Activated effector memory CD4-positive, alpha-beta T cell treated with Interleukin-2 at 50 U/mL for 16 hours (primary cell): ENCODE measurements around the gene CLEC11A.
A peak's percentile ranks its signal among the peaks of the same experiment; 100 is the strongest.

Source experiments
- DNase-seq: peaks from one replicate; pipeline ENCODE4 v3.0.0-alpha.2; 2020

Gene CLEC11A

GRCh38 chr19:50723069-50723468, at the start of gene CLEC11A:
TSS of gene CLEC11A (plus strand) at chr19:50723364. CDS start at chr19:50723526, 162 bp downstream.
- DNase-seq = no peak

DNA sequence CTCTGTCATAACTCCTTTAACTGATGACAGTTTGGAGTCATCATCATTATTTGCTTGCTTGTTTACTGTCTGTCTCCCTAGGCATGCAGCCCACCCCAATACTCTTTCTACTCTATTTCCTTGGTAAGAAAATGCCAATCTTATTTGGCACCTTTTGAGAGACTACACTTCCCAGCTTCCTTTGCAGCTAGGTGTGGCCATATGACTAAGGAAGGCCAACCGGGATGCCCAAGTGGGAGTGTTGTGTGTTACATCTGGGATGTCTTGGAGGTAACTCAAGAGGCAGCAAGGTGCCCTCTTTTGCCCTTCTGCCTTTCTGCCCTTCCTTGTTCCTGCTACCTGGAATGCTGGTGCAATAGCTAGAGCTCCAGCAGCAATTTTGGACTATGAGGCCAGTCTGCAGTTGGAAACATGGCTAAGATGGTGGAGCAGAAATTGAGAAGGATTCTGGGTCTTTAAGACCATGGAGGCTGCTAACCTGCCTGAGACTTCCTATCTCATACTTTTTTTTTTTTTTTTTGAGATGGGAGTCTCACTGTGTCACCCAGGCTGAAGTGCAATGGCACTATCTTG, 46.5 kb upstream of the CLEC11A start:
- no peak for DNase-seq

- DNase-seq = no peak
Observed at GRCh38 chr19:50677636-50678035, 45.5 kb upstream of the CLEC11A start.

- DNase-seq = no peak
Observed at GRCh38 chr19:50678323-50678722, 44.8 kb upstream of the CLEC11A start.

- DNase-seq = peak; percentile 48
Observed at GRCh38 chr19:50679177-50680125, 43.7 kb upstream of the CLEC11A start.

- DNase-seq = no peak
Observed at GRCh38 chr19:50686310-50687032, 36.7 kb upstream of the CLEC11A start.

GRCh38 chr19:50688766-50689165, 34.4 kb upstream of the CLEC11A start:
- DNase-seq = no peak

DNA sequence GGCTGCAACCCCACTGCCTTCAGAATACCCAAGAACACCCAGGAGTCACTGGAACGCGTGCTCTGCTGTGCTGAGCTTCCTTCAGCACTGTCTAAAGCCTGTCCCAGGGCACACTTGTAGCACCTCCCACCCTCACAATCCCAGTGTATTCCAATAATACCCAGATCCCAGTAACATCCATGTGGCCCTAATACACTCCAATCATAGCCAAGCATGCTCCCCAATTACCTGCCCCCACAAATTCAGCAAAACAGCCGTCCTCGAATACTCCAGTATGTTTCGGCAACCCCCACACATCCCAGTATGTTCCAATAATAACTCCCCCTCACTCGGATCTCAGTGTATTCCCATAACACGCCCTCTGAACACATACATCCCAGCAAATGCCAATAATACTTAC, 32.7 kb upstream of the CLEC11A start:
- DNase-seq = no peak

GRCh38 chr19:50693064-50693975, 29.8 kb upstream of the CLEC11A start:
- DNase-seq = no peak

- DNase-seq = no peak
Observed at GRCh38 chr19:50694815-50695145, 28.4 kb upstream of the CLEC11A start.

- no peak for DNase-seq
Observed at GRCh38 chr19:50695251-50696093, 27.7 kb upstream of the CLEC11A start.

DNA sequence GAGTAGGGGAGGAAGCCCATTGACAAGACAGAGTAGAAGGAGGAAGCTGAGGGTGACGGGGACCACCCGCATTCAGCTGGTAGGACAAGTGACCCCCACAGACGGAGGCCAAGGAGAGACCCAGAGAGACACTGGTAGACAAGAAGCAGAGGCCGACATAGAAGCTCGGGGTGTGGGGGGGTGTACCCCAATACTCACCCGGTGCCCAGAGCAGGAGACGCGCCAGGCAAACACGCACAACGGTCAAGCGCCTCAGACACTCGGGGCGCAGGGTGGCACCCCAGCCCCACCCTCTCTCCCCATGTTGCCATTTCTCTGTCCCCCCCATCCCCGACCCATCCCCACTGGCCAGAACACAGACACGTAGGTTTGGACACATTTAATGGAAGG, 27.1 kb upstream of the CLEC11A start:
- no peak for DNase-seq

DNA sequence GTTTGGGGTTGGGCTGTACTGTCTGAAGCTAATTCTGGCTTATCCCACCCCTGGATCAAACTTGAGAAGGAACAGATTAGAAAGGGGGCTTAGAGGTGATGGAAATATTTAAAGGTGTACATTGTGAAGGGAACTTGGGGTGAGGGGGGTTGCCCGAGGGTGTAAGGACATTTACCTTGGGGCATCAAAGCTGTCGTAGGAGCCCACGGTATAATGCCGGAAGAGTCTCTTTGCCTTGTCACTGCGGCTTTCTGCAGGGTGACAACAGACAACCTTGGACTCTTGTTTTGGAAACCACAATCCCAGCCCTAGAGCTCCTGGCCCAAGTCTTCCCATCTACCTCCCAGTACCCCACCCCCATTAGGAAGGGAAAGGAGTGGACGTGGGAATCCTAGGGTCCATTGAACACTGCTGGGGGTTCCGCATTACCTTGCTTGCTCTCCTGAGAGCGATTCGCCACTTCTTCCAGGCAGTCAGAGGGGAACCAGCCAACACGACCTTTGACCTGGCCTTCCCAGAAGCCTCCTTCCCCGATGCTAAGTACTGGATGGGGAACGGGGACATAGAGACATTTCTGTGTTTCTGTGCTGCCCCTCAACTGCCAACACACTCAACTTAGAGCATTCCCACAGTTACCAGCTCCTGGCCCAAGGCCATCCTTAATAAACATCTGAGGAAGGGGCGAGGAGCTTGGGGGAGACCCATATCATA, 25.6 kb upstream of the CLEC11A start:
- DNase-seq = no peak

- DNase-seq = no peak
Observed at GRCh38 chr19:50701367-50701985, 21.7 kb upstream of the CLEC11A start.

DNA sequence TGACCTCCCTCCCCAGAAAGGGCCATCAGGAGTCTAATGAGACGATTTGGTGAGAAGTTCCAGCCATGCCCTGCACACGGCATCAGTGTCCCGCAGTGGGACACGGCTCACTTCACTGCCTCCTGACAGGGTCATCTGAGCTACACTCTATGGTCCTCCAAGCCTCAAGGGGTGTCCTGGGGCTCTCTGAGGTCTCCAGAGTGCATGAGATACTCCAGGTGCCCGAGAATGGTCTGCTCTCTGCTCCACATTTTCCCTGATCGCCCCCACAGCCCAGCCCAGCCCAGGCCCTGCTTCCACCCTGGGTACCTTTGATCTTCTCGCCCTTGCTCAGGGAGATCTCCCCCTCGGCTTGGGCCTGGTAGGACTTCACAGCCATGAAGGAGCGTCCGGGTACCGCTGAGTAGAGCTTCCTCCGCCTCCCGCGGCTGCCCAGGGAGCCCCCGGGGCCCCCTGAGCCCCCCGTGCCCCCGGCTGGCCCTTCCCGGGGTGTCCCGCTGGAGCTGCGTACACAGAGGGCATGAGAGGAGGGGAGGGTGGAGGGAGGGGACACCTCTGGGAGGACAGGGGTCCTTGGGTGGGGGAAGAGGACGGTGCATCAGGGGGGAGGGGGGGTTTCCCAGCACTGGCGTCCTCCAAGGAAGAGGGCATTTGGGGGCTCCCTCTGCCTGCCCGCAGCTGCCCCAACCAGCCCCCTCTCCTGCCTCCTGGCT, 20.9 kb upstream of the CLEC11A start:
- no peak for DNase-seq

- no peak for DNase-seq
Observed at GRCh38 chr19:50702871-50703829, 20.0 kb upstream of the CLEC11A start.

GRCh38 chr19:50703915-50704796, 19.0 kb upstream of the CLEC11A start:
- DNase-seq = no peak
